Epithelial cell of proximal tubule (primary cell): ENCODE data around the gene ARHGEF33. TPM values are rescaled to one million over a fixed set of nuclear protein-coding genes. Genes with fewer than 3 reads are reported as not detected.
A peak's percentile ranks its signal among the peaks of the same experiment; 100 is the strongest.

Source experiments
- DNase-seq: peaks from one replicate; pipeline ENCODE4 v3.0.0-alpha.2; 2011; ENCODE audit warnings: low read depth
- H3K4me3 ChIP-seq: 2 replicates; pipeline ENCODE4 v1.5.1; 2011; ENCODE audit warnings: low read depth, mild to moderate bottlenecking, low read length
- CTCF ChIP-seq: conservative IDR thresholded peaks from 2 replicates; pipeline ENCODE4 v1.5.1; 2012; ENCODE audit warnings: low read depth, mild to moderate bottlenecking, low read length
- total RNA-seq: library from RNA; depleted of rRNA; stranded (reverse); fragments of >200 nt; gene quantifications from 2 replicates; pipeline ENCODE4 v1.2.3, GENCODE V29; 2015

Gene ARHGEF33
- total RNA-seq, 1 donor from 2014 or later, result under 0.01 TPM

- H3K4me3 ChIP-seq, result no peak overlapping the region
- TF ChIP-seq CTCF, result no peak
- DNase-seq, result no peak
These were observed 129.0 kb downstream of the ARHGEF33 start for GRCh38 chr2:39018638-39019037.

GRCh38 chr2:39020383-39020782 lies 130.7 kb downstream of the ARHGEF33 start:
- TF ChIP-seq CTCF, result no peak

GRCh38 chr2:39022642-39023235 lies 133.1 kb downstream of the ARHGEF33 start:
- no peak overlapping the region for H3K4me3 ChIP-seq
- DNase-seq, result no peak
- TF ChIP-seq CTCF, result no peak

More at GRCh38 chr2:39020383-39020782, 130.7 kb downstream of the ARHGEF33 start:
- no peak for DNase-seq
- no peak overlapping the region for H3K4me3 ChIP-seq

- H3K4me3 ChIP-seq, result no peak overlapping the region
- DNase-seq, result no peak
- TF ChIP-seq CTCF, result no peak
These were observed 134.0 kb downstream of the ARHGEF33 start for GRCh38 chr2:39023649-39024048.

GRCh38 chr2:39024833-39025232 lies 135.2 kb downstream of the ARHGEF33 start:
- H3K4me3 ChIP-seq, result no peak overlapping the region
- no peak for TF ChIP-seq CTCF
- DNase-seq, result peak; percentile 7

Other genes starting within 250 kb of the ARHGEF33 start
- gene GALM, start 223.8 kb upstream of the ARHGEF33 start, total RNA-seq, result 7.2 and 8.3 TPM in 2 replicates
- gene SRSF7, start 138.5 kb upstream of the ARHGEF33 start, total RNA-seq, result 215 and 226 TPM in 2 replicates
- gene GEMIN6, start 111.7 kb upstream of the ARHGEF33 start, total RNA-seq, result 7.4 and 11.1 TPM in 2 replicates
- 11.0 and 15.6 TPM in 2 replicates for gene DHX57, start 13.9 kb upstream of the ARHGEF33 start, total RNA-seq
- gene MORN2, start 13.9 kb upstream of the ARHGEF33 start, total RNA-seq, result 12.2 and 28.4 TPM in 2 replicates
- 10.2 and 11.7 TPM in 2 replicates for gene SOS1, start 231.2 kb downstream of the ARHGEF33 start, total RNA-seq